Activated naive CD4-positive, alpha-beta T cell treated with anti-CD3 and anti-CD28 coated beads for 36 hours (primary cell): Measurements from ENCODE around the gene FCAMR. TPM values are rescaled to one million over a fixed set of nuclear protein-coding genes. Genes with fewer than 3 reads are reported as not detected.

Experiments
- CTCF ChIA-PET: fragments of 350-600 bp; sonication (Branson Sonifier 250); formaldehyde crosslinking; loops from one replicate; lab custom pipeline; 2021; ENCODE audit warnings: antibody characterized with exemption; lab: Charles Lee
- DNase-seq: peaks from one replicate; pipeline ENCODE4 v3.0.0-alpha.2; 2020
- H3K27ac Mint-ChIP-seq: one replicate; pipeline ENCODE4 v1.8.0; 2021; ENCODE audit warnings: mild to moderate bottlenecking, mixed read lengths
- H3K27me3 Mint-ChIP-seq: one replicate; pipeline ENCODE4 v1.8.0; 2021; ENCODE audit warnings: low read depth, mixed read lengths
- H3K36me3 Mint-ChIP-seq: one replicate; pipeline ENCODE4 v1.8.0; 2021; ENCODE audit warnings: low read depth, mixed read lengths
- H3K4me1 Mint-ChIP-seq: one replicate; pipeline ENCODE4 v1.8.0; 2021; ENCODE audit warnings: low read depth, mixed read lengths
- H3K4me3 Mint-ChIP-seq: one replicate; pipeline ENCODE4 v1.8.0; 2021; ENCODE audit warnings: mild to moderate bottlenecking, moderate library complexity, mixed read lengths
- H3K9me3 Mint-ChIP-seq: one replicate; pipeline ENCODE4 v1.8.0; 2021; ENCODE audit warnings: mixed read lengths
- intact Hi-C: fragments of 100-400 bp; cut with micrococcal nuclease; formaldehyde crosslinking; loops from one replicate; pipeline ENCODE4 v1.15.1; 2023
- total RNA-seq, 2 experiments: library from RNA; stranded (reverse); gene quantifications; one replicate each; pipeline ENCODE4 v1.2.3, GENCODE V29; 2021

Gene FCAMR, protein sequence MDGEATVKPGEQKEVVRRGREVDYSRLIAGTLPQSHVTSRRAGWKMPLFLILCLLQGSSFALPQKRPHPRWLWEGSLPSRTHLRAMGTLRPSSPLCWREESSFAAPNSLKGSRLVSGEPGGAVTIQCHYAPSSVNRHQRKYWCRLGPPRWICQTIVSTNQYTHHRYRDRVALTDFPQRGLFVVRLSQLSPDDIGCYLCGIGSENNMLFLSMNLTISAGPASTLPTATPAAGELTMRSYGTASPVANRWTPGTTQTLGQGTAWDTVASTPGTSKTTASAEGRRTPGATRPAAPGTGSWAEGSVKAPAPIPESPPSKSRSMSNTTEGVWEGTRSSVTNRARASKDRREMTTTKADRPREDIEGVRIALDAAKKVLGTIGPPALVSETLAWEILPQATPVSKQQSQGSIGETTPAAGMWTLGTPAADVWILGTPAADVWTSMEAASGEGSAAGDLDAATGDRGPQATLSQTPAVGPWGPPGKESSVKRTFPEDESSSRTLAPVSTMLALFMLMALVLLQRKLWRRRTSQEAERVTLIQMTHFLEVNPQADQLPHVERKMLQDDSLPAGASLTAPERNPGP
- not detected for total RNA-seq

DNA sequence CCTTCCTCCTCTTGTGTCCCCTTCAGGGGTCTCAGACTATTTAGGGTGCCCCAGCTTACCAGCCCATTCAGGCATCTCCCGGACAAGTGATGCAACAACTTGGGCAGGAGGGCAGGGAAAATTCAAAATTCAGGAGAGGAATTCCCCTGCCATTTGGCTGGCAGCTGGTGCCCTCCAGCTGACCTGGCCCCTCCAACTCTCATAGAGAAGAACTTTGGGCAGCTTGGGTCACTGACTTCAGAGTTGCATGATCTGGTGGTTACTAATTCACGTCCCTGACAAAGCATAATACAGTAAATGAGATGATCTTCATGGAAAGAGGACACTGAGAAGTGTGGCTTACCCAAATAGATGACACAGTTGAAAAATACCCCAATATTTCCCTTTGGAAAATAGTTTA lies at the start of gene FCAMR:
Gene FCAMR (minus strand): TSS at position 15 of the 400 bp plus-strand sequence. CDS start 335 bp downstream, outside the sequence.
- CTCF ChIA-PET, result interaction anchor here (0.9 to 5.1 kb wide), 4 partner anchors 11 to 111 kb away, joined by 3 to 38 read pairs (median 4); no protein-coding TSS in a partner anchor
- peaks cover 18% of the 10 kb centered on the region for H3K4me1 Mint-ChIP-seq
- H3K4me3 Mint-ChIP-seq, result no peak within 1 kb of the TSS
- intact Hi-C loops, result no loop called here
- no peak for DNase-seq
- no peaks in the 10 kb centered on the region for H3K27me3 Mint-ChIP-seq
- no peaks in the 10 kb centered on the region for H3K9me3 Mint-ChIP-seq
- H3K36me3 Mint-ChIP-seq, result no peaks in the 10 kb centered on the region
- no peak within 1 kb of the TSS for H3K27ac Mint-ChIP-seq

DNA sequence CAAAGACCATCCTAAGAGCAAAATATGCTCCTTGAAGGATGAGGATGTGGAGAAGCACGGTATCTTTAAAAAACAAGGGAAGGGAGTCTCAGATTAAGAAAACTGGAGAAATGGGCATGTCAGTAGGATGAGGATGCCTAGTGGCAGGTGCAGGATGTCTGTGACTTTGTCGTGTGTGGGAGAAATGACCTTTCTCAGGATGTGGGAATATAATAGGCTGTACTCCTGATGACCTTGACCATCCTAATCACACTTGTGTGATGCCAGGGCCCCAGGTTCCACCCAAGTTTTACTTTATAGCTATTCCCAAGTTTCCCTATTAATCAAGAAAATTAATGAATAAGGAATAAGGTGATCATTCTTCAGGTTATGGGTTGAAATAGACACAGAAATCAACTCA lies 49.4 kb upstream of the FCAMR start:
- CTCF ChIA-PET, result interaction anchor here (1.5 to 1.6 kb wide), 2 partner anchors 13 to 16 kb away, joined by 4 to 5 read pairs; no protein-coding TSS in a partner anchor
- intact Hi-C loops, result no loop called here
- Mint-ChIP-seq H3K36me3 (no peaks in the 10 kb centered on the region), H3K27me3 (peaks cover 3% of the 10 kb centered on the region), H3K4me3 (no peak overlapping the region), H3K9me3 (no peaks in the 10 kb centered on the region), H3K4me1 (peaks cover 3% of the 10 kb centered on the region), H3K27ac (no peak overlapping the region)
- no peak for DNase-seq

DNA sequence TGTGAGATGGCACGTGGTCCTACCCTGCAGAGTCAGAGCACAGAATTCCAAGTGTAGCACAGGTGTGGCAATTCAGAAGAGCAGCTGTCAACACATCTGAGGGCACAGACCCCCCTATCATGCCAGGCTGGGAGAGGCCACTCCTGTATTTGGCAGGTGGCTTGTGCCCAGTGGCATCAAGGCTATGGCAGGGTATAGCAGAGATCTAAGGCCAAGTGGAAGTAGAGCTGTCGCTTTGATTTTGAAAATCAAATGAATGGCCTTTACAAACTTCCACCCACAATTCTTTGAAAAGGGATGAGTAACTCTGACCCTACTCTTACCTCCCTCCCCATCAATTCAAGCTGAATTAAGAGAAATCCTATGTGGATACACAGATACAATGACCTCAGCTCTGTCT lies 48.9 kb upstream of the FCAMR start:
- Mint-ChIP-seq H3K27ac (no peak overlapping the region), H3K27me3 (peaks cover 3% of the 10 kb centered on the region), H3K36me3 (no peaks in the 10 kb centered on the region), H3K9me3 (no peaks in the 10 kb centered on the region), H3K4me1 (no peaks in the 10 kb centered on the region), H3K4me3 (no peak overlapping the region)
- CTCF ChIA-PET, result interaction anchor here (1.5 kb wide), 1 partner anchor 13 kb away, joined by 4 read pairs; no protein-coding TSS in a partner anchor
- DNase-seq, result no peak
- intact Hi-C loops, result no loop called here

DNA sequence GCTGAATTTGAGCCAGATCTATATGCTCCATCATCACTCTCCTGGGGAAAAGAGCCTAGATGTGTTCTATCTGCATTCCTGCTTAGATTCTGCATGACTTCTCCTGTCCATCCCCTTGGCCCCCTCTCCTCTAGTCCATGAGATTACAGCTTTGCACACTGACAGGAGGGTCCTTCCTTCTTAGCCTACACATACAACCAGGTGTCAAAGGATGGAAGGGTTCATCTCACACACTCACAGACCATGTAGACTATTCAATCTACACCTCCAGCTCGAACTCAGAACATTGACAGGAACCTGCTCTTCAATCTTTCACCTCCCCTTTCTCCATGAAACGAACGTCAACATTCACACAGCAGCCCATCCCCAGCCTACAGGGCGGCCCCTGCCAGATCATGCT lies 48.4 kb upstream of the FCAMR start:
- DNase-seq, result no peak

DNA sequence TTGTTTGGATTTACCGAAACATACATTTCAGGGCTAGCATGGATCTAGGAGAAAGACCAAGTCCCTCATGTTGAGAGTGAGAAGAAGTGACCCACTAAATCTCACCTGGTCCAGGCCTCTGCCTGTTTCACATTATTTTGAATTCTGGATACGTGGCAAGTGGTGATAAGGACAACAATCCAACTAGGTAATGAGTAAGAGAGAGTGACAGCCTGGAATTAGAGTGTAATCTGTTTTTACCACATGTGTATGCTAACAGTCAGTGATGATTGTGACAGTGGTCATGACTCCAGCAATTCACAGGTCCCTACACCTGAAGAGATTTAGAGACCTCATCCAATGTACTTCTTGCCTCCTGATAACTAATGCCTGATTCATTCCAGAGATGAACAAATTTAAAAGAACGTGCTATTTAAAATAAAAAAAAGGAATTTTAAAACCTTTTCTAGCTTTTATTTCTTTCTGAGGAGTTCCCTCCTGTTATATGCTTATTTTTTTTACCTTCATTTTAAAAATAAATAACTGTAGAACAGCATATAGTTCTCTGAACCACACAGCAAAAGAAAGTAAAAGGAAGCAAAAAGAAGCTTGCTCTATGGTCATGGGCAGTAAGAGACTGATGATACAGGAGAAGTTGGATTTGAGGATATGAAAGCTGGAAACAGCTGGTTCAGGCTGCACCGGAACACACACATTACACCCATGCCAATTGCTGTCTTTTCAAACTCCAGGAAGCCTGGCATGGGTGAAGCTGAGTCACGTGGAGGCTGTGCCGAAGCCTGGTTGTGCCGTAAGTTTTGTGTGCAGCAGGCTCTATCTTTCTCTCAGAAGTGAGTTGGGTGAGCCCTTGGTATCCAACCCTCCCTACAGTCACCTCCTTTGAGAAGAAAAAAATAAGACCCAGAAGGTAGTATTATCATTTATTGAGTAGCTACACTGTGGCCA lies 47.6 kb upstream of the FCAMR start:
- Mint-ChIP-seq H3K36me3 (no peaks in the 10 kb centered on the region), H3K4me1 (no peaks in the 10 kb centered on the region), H3K27me3 (peaks cover 6% of the 10 kb centered on the region), H3K27ac (no peak overlapping the region), H3K9me3 (no peaks in the 10 kb centered on the region), H3K4me3 (no peak overlapping the region)
- DNase-seq, result no peak
- CTCF ChIA-PET, result interaction anchor here (1.1 to 1.3 kb wide), 2 partner anchors 9 to 32 kb away, joined by 3 read pairs; no protein-coding TSS in a partner anchor
- intact Hi-C loops, result no loop called here

More for the DNA sequence above, 48.4 kb upstream of the FCAMR start:
- Mint-ChIP-seq H3K36me3 (no peaks in the 10 kb centered on the region), H3K9me3 (no peaks in the 10 kb centered on the region), H3K4me1 (no peaks in the 10 kb centered on the region), H3K4me3 (no peak overlapping the region), H3K27ac (no peak overlapping the region), H3K27me3 (peaks cover 3% of the 10 kb centered on the region)
- CTCF ChIA-PET, result interaction anchor here (1.1 to 1.5 kb wide), 2 partner anchors 12 to 31 kb away, joined by 3 to 4 read pairs; no protein-coding TSS in a partner anchor
- intact Hi-C loops, result no loop called here

DNA sequence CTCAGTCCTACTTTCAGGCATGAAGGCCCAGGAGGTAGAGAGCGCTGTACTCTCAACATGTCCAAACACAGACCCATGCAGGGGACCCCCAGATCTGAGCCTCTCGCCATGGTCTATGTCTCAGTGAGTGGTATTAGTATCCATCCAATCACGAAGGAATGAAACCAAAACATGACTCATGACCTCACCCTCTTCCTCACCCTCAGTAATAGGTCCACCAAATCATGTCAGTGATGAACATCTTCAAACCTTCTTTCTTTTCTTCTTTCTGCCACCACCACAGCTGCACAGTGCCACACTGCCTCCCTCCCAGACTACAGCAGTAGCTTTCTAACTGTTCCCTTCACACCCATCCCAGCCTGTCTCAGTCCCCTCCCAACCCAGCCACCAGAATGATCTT lies 45.5 kb upstream of the FCAMR start:
- CTCF ChIA-PET, result interaction anchor here (0.6 to 1.8 kb wide), 2 partner anchors 10 to 658 kb away, joined by 3 to 7 read pairs; no protein-coding TSS in a partner anchor
- intact Hi-C loops, result no loop called here
- no peaks in the 10 kb centered on the region for H3K9me3 Mint-ChIP-seq
- no peak overlapping the region for H3K4me3 Mint-ChIP-seq
- H3K27me3 Mint-ChIP-seq, result peaks cover 6% of the 10 kb centered on the region
- DNase-seq, result no peak
- no peaks in the 10 kb centered on the region for H3K4me1 Mint-ChIP-seq
- H3K27ac Mint-ChIP-seq, result no peak overlapping the region
- no peaks in the 10 kb centered on the region for H3K36me3 Mint-ChIP-seq

DNA sequence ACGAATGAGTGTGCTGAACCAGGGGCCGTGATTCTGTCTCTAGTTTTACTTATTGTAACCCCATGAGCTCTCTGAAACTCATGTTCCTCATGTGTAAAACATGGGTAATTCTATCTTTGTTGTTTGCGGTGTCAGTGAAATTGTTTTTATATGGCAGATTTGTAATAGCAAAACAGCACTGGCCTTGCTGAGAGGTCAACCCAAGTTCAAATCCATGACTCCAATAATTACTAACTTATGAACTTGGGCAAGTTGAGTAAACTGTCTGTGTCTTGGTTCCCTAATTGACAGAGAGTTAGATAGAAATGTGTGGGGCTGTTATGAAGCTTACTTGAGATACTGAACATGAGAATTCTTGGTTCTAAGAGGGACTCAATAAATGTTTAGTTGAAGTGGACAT lies 44.5 kb upstream of the FCAMR start:
- Mint-ChIP-seq H3K4me1 (no peaks in the 10 kb centered on the region), H3K27ac (no peak overlapping the region), H3K9me3 (no peaks in the 10 kb centered on the region), H3K36me3 (no peaks in the 10 kb centered on the region), H3K4me3 (no peak overlapping the region), H3K27me3 (peaks cover 6% of the 10 kb centered on the region)
- intact Hi-C loops, result no loop called here
- CTCF ChIA-PET, result interaction anchor here (1.8 kb wide), 1 partner anchor 9 kb away, joined by 7 read pairs; no protein-coding TSS in a partner anchor
- DNase-seq, result no peak

DNA sequence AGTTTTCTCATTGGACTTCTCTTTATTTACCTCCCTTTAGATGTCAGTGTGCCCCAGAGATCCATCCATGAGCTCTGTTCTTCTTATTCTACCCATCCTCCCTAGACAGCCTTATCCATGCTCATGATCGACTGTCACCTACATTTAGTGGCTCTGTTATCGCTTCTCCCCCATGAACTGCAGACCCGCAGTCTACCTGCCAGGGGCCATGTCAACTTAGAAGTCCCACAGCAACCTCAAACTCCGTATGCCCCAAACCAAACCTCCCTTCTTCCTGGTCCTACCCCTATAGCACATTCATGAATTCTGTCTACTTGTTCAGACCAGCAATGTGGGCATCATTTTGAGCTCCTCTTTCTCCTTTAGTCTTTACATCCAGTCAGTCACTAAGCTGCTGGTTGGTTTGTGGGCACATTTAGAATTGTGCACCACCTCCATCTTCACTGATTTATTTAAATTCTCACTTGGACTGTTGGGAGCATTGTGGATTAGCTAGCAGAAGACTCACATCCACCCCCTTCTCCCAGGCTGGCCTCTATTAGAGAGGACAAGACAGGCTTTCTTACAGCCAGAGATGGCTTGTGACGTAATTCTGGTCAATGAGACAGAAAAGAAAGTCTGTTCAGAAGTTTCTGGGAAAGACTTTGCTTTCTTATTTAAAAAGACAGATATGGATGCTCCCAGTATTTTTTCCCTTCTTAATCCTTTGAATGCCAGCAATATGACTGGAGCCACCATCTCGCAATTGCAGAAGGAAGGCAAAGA lies 43.2 kb upstream of the FCAMR start:
- no peak overlapping the region for H3K27ac Mint-ChIP-seq
- DNase-seq, result no peak
- no peaks in the 10 kb centered on the region for H3K4me1 Mint-ChIP-seq
- CTCF ChIA-PET, result interaction anchor here (0.7 kb wide), 1 partner anchor 8 kb away, joined by 3 read pairs; no protein-coding TSS in a partner anchor
- H3K27me3 Mint-ChIP-seq, result peaks cover 6% of the 10 kb centered on the region
- no peaks in the 10 kb centered on the region for H3K9me3 Mint-ChIP-seq
- no peaks in the 10 kb centered on the region for H3K36me3 Mint-ChIP-seq
- intact Hi-C loops, result no loop called here
- H3K4me3 Mint-ChIP-seq, result no peak overlapping the region

DNA sequence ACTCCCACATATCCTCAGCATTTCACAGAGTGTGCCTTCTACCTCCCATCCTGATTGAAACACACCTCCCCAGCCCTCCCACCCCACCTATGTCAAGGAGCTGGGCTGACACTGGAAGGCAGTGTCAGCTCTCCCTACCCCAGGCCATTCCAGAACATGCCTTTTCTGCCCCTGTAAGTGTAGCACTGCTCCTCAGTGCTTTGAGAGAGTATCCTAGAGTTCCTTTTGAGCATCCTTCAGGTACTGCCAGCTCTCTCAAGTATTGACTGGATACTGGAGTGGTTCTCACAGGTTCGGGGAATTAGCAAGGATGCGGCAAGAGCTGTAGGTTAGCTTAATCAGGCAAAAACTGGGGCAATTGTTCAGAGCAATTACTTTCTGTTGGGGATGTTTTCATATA lies 40.5 kb upstream of the FCAMR start:
- CTCF ChIA-PET, result interaction anchor here (0.8 to 1.1 kb wide), 2 partner anchors 28 to 65 kb away, joined by 3 to 4 read pairs; no protein-coding TSS in a partner anchor
- Mint-ChIP-seq H3K27ac (no peak overlapping the region), H3K4me3 (no peak overlapping the region), H3K27me3 (peaks cover 6% of the 10 kb centered on the region), H3K36me3 (no peaks in the 10 kb centered on the region), H3K9me3 (no peaks in the 10 kb centered on the region), H3K4me1 (no peaks in the 10 kb centered on the region)
- DNase-seq, result no peak
- intact Hi-C loops, result no loop called here

DNA sequence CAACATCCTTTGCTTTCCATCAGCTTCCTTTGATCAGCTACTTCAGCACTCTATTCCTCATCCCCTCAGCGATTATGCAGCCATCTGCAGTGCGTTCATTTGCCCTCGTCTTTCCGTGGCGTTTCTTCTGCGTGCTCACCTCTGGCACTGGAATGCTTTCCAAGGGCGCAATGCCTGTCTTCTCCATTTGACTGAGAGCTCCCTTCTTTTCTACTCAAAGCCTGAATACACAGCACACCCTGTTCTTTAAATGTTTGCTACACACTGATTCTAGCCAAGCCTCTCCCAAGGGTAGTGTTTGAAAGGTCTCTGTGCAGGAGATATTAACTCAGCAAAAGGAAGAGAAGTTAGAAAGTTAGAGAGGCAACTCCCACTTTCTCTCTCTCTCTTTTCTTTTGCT lies 39.7 kb upstream of the FCAMR start:
- Mint-ChIP-seq H3K36me3 (no peaks in the 10 kb centered on the region), H3K27me3 (peaks cover 8% of the 10 kb centered on the region), H3K27ac (no peak overlapping the region), H3K9me3 (no peaks in the 10 kb centered on the region), H3K4me1 (no peaks in the 10 kb centered on the region), H3K4me3 (no peak overlapping the region)
- DNase-seq, result no peak
- intact Hi-C loops, result loop anchor here (5.0 kb wide), 1 partner anchor 67 kb away; no protein-coding TSS in a partner anchor
- CTCF ChIA-PET, result no interaction called here

DNA sequence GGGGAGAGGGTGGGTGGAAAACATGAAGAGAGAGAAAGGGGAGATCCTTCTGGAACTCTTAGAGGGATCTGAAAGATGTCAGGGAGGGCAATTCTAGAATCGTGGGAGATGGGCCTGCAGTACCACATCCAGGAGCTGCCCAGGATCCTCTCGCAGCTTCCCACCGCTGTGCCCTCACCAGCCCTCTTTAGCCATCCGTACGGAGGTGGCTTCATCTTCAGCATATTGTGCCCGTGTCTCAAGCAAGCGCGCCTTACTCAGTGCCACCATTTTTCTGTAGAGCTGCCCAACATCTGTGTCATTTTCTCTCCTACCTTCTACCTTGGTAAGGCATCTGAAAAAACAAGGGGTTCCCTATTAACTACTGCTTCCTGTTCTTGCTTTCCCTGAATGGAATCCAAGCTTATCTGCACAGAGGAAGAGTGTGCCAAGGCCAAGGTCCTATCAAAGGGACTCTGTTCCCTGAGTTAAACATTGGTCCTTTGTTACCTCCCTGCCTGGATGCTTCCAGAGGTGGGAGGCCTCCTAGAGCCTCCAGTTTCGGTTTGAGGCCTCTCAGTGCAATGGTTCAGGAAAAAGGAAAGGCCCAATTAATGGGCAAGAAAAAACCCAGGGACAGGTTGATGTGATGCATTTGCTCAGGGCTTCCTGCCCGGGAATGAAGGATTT lies 39.1 kb upstream of the FCAMR start:
- intact Hi-C loops, result loop anchor here (5.0 kb wide), 1 partner anchor 68 kb away; no protein-coding TSS in a partner anchor

More for the DNA sequence above, 39.1 kb upstream of the FCAMR start:
- H3K9me3 Mint-ChIP-seq, result no peaks in the 10 kb centered on the region
- H3K27ac Mint-ChIP-seq, result no peak overlapping the region
- DNase-seq, result no peak
- no peaks in the 10 kb centered on the region for H3K36me3 Mint-ChIP-seq
- H3K4me3 Mint-ChIP-seq, result no peak overlapping the region
- H3K4me1 Mint-ChIP-seq, result peaks cover 2% of the 10 kb centered on the region
- CTCF ChIA-PET, result interaction anchor here (1.1 kb wide), 1 partner anchor 12 kb away, joined by 3 read pairs; no protein-coding TSS in a partner anchor
- H3K27me3 Mint-ChIP-seq, result peaks cover 5% of the 10 kb centered on the region
